ENCODE measurements around the gene LPP.

DNA sequence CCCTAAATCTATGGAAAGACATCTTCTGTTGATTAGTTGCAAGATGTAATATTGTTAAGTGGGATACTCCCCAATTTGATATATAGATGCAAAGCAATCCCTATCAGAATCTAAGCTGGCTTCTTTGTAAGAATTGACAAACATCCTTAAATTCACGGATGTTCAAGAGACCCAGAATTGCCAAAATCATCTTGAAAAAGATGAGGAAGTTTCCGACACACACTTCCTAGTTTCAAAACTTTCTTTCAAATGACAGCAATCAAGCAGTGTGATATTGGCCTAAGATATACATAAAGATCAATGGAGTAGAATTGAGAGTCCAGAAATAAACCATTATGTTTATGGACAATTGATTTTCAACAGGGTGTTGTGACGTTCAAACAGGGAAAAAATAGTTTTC lies 383.6 kb downstream of the LPP start:
- TF ChIP-seq, protein P1, sequence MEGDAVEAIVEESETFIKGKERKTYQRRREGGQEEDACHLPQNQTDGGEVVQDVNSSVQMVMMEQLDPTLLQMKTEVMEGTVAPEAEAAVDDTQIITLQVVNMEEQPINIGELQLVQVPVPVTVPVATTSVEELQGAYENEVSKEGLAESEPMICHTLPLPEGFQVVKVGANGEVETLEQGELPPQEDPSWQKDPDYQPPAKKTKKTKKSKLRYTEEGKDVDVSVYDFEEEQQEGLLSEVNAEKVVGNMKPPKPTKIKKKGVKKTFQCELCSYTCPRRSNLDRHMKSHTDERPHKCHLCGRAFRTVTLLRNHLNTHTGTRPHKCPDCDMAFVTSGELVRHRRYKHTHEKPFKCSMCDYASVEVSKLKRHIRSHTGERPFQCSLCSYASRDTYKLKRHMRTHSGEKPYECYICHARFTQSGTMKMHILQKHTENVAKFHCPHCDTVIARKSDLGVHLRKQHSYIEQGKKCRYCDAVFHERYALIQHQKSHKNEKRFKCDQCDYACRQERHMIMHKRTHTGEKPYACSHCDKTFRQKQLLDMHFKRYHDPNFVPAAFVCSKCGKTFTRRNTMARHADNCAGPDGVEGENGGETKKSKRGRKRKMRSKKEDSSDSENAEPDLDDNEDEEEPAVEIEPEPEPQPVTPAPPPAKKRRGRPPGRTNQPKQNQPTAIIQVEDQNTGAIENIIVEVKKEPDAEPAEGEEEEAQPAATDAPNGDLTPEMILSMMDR (IDR thresholded peaks at IDR 0.05), result no peak
- no peak for TF ChIP-seq POLR2A (IDR thresholded peaks at IDR 0.05)

All from right lobe of liver (tissue), 4 donors.